Central memory CD8-positive, alpha-beta T cell (primary cell): ENCODE measurements around the gene SLC35A1.
"Not testable (repeated sequence)": the region's sequence is repeated elsewhere in the genome, so short reads cannot be mapped to it uniquely, and the experiment has no call there.

Source experiments
- ATAC-seq: fragments of 150-1000 bp; cut with Tn5 transposase; replicated peaks from 2 replicates; pipeline ENCODE4 v1.10.0; 2022; ENCODE audit warnings: mild to moderate bottlenecking, moderate FRiP score, moderate number of reproducible peaks; ENCODE audit not compliant: poor library complexity, severe bottlenecking; ENCODE audit errors: extremely low read depth
- DNase-seq, 2 donors: peaks; one replicate each; pipeline ENCODE4 v3.0.0; 2021; ENCODE audit warnings: low spot score in 2 of 2
- H3K27ac Mint-ChIP-seq: one replicate; pipeline ENCODE4 v1.8.0; 2022; ENCODE audit warnings: low read depth, mild to moderate bottlenecking, moderate library complexity, mixed read lengths
- H3K27me3 Mint-ChIP-seq: one replicate; pipeline ENCODE4 v1.8.0; 2022; ENCODE audit warnings: mixed read lengths
- H3K36me3 Mint-ChIP-seq: one replicate; pipeline ENCODE4 v1.8.0; 2022; ENCODE audit warnings: mild to moderate bottlenecking, moderate library complexity, mixed read lengths; ENCODE audit not compliant: insufficient read depth
- H3K4me1 Mint-ChIP-seq: one replicate; pipeline ENCODE4 v1.8.0; 2022; ENCODE audit warnings: mixed read lengths
- H3K4me3 Mint-ChIP-seq: one replicate; pipeline ENCODE4 v1.8.0; 2022; ENCODE audit warnings: mild to moderate bottlenecking, moderate library complexity, mixed read lengths
- H3K9me3 Mint-ChIP-seq: one replicate; pipeline ENCODE4 v1.8.0; 2022; ENCODE audit warnings: mixed read lengths

The SLC35A1 gene

GRCh38 chr6:87487555-87487954 is 14.8 kb downstream of the SLC35A1 start:
- no peak overlapping the region for H3K4me3 Mint-ChIP-seq
- peaks cover 20% of the 10 kb centered on the region for H3K4me1 Mint-ChIP-seq
- no peaks in the 10 kb centered on the region for H3K27me3 Mint-ChIP-seq
- peaks cover 4% of the 10 kb centered on the region for H3K36me3 Mint-ChIP-seq
- H3K27ac Mint-ChIP-seq, result no peak overlapping the region
- H3K9me3 Mint-ChIP-seq, result no peaks in the 10 kb centered on the region
- DNase-seq (no peak), ATAC-seq (no peak)

- DNase-seq, H3K27me3 Mint-ChIP-seq, H3K27ac Mint-ChIP-seq, H3K9me3 Mint-ChIP-seq, ATAC-seq, H3K4me3 Mint-ChIP-seq, H3K36me3 Mint-ChIP-seq: not testable (repeated sequence)
- peaks cover 19% of the 10 kb centered on the region for H3K4me1 Mint-ChIP-seq
Observed at GRCh38 chr6:87489326-87489725, 16.6 kb downstream of the SLC35A1 start.

GRCh38 chr6:87494761-87495422 is 22.1 kb downstream of the SLC35A1 start:
- H3K4me3 Mint-ChIP-seq, result no peak overlapping the region
- H3K27ac Mint-ChIP-seq, result no peak overlapping the region
- DNase-seq (no peak), ATAC-seq (no peak)
- no peaks in the 10 kb centered on the region for H3K27me3 Mint-ChIP-seq
- H3K9me3 Mint-ChIP-seq, result no peaks in the 10 kb centered on the region
- peaks cover 4% of the 10 kb centered on the region for H3K36me3 Mint-ChIP-seq
- H3K4me1 Mint-ChIP-seq, result peaks cover 5% of the 10 kb centered on the region

- Mint-ChIP-seq H3K36me3 (peaks cover 4% of the 10 kb centered on the region), H3K4me3 (no peak overlapping the region), H3K27me3 (no peaks in the 10 kb centered on the region), H3K4me1 (peaks cover 2% of the 10 kb centered on the region), H3K27ac (no peak overlapping the region), H3K9me3 (no peaks in the 10 kb centered on the region)
- no peak for ATAC-seq
- no peak for DNase-seq
Observed at GRCh38 chr6:87498048-87498447, 25.3 kb downstream of the SLC35A1 start.

DNA sequence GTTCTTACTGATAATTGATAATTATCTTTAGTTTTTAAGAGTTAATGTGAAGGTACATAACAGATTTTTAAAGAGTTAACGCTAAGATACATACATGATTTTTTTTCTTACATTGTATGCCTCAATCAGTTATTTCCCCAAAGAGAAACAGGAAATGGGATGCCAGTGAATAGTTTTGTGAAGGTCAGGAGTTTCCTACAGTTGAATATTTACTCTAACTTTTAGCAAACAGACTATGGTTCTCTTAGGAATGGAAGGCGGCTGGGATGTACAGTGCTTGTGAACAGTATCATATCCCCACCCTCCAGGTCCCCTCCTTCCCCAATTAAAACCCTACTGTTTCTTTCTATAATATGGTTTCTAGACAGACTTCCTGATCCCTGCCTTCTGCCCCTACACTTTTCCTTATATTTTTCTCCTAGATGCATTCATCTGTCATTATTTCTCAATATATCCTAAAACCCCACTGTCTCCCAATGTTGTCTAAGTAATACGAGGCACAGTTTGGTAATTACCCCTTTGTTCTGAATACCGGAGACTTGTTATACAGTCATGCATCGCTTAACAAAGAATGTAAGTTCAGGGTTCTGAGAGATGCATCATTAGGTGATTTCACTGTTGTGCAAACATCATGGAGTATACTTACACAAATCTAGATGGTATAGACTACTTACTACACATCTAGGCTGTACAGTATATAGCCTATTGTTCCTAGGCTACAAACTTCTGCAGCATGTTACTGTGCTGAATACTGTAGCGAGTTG is 29.2 kb downstream of the SLC35A1 start:
- DNase-seq (no peak), ATAC-seq (no peak)
- no peak overlapping the region for H3K27ac Mint-ChIP-seq
- no peaks in the 10 kb centered on the region for H3K9me3 Mint-ChIP-seq
- no peaks in the 10 kb centered on the region for H3K4me1 Mint-ChIP-seq
- no peaks in the 10 kb centered on the region for H3K27me3 Mint-ChIP-seq
- no peak overlapping the region for H3K4me3 Mint-ChIP-seq
- H3K36me3 Mint-ChIP-seq, result peaks cover 13% of the 10 kb centered on the region

DNA sequence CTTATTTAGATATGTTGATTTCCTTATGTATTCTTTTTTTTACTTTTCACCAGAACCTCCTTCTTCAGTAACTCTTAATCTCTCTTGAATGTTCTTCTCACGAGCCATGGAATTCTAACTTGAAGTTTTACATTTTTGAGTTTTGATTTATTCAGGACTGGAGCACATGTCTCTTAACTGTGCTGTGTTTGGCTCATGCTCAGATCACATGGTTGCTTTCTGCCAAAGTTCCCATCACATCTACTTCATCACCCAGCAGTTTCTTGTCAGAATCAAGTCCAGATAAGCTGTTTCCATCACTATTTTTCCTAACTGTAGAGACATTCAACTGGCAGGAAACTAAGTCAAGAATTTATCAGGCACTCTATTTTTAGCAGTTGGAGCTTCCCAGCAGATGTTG is 31.7 kb downstream of the SLC35A1 start:
- DNase-seq, result no peak

DNA sequence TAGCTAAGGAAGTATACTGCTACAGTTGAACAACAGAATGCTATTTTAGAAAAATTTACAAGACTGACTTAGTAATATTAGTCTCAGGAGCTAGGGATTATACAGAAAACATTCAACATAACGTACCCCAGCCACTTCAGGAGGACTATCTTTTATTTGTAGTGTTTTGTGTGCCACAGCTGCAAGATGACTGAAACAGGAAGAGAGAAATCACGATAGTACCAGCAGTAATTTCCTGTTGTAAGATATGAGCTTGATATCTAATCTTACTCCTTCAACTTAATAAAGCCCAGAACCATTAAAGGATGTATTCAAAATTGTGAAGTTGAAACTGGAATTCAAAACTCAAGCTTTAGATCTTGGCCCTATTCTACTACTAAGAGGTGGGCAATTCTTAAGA is 42.1 kb downstream of the SLC35A1 start:
- DNase-seq, result no peak
- peaks cover 37% of the 10 kb centered on the region for H3K36me3 Mint-ChIP-seq
- no peaks in the 10 kb centered on the region for H3K9me3 Mint-ChIP-seq
- ATAC-seq, result no peak
- no peaks in the 10 kb centered on the region for H3K27me3 Mint-ChIP-seq
- no peak overlapping the region for H3K27ac Mint-ChIP-seq
- no peak overlapping the region for H3K4me3 Mint-ChIP-seq
- no peaks in the 10 kb centered on the region for H3K4me1 Mint-ChIP-seq

More for the DNA sequence above, 31.7 kb downstream of the SLC35A1 start:
- peaks cover 18% of the 10 kb centered on the region for H3K36me3 Mint-ChIP-seq
- no peak overlapping the region for H3K27ac Mint-ChIP-seq
- no peaks in the 10 kb centered on the region for H3K4me1 Mint-ChIP-seq
- H3K9me3 Mint-ChIP-seq, result no peaks in the 10 kb centered on the region
- no peak for ATAC-seq
- no peak overlapping the region for H3K4me3 Mint-ChIP-seq
- H3K27me3 Mint-ChIP-seq, result no peaks in the 10 kb centered on the region

GRCh38 chr6:87518453-87518852 is 45.7 kb downstream of the SLC35A1 start:
- Mint-ChIP-seq H3K27me3 (no peaks in the 10 kb centered on the region), H3K4me3 (no peak overlapping the region), H3K27ac (no peak overlapping the region), H3K4me1 (no peaks in the 10 kb centered on the region), H3K36me3 (peaks cover 30% of the 10 kb centered on the region), H3K9me3 (no peaks in the 10 kb centered on the region)
- ATAC-seq (no peak), DNase-seq (no peak)

GRCh38 chr6:87522686-87523085 is 49.9 kb downstream of the SLC35A1 start:
- no peak overlapping the region for H3K4me3 Mint-ChIP-seq

DNA sequence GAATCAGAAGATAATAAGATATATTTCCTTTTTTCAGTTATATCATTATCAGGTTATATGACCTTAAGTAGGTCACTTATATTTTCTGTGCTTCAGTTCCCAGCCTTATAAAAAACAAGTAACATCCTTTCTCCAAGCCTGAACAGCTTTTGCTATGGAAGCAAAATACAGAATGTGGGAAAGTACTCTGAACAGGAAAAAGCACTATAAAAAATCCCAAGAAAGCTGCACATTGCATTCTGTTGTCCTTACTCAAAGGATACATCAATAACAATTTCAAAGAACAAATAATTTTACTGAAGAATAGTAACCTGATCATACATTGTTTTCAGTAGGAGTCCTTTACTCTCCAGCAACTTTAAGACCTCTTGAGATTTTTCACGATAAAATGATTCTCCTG is 56.4 kb downstream of the SLC35A1 start:
- Mint-ChIP-seq H3K27ac (peak overlapping the region; percentile 7), H3K4me3 (no peak overlapping the region), H3K36me3 (peaks cover 26% of the 10 kb centered on the region), H3K4me1 (peaks cover 26% of the 10 kb centered on the region), H3K9me3 (no peaks in the 10 kb centered on the region), H3K27me3 (no peaks in the 10 kb centered on the region)
- ATAC-seq (no peak), DNase-seq (no peak)

More at GRCh38 chr6:87522686-87523085, 49.9 kb downstream of the SLC35A1 start:
- Mint-ChIP-seq H3K4me1 (peaks cover 7% of the 10 kb centered on the region), H3K27me3 (no peaks in the 10 kb centered on the region), H3K27ac (no peak overlapping the region), H3K36me3 (peaks cover 29% of the 10 kb centered on the region), H3K9me3 (no peaks in the 10 kb centered on the region)
- no peak for ATAC-seq
- no peak for DNase-seq

- H3K9me3 Mint-ChIP-seq, result peaks cover 3% of the 10 kb centered on the region
- H3K4me1 Mint-ChIP-seq, result peaks cover 12% of the 10 kb centered on the region
- H3K4me3 Mint-ChIP-seq, result no peak overlapping the region
- no peak overlapping the region for H3K27ac Mint-ChIP-seq
- no peaks in the 10 kb centered on the region for H3K27me3 Mint-ChIP-seq
- ATAC-seq, result no peak
- DNase-seq, result no peak
- peaks cover 19% of the 10 kb centered on the region for H3K36me3 Mint-ChIP-seq
Observed at GRCh38 chr6:87534377-87535047, 61.7 kb downstream of the SLC35A1 start.

GRCh38 chr6:87538510-87539260 is 65.9 kb downstream of the SLC35A1 start:
- H3K4me3 Mint-ChIP-seq, result no peak overlapping the region
- peaks cover 5% of the 10 kb centered on the region for H3K9me3 Mint-ChIP-seq
- no peak overlapping the region for H3K27ac Mint-ChIP-seq
- peaks cover 27% of the 10 kb centered on the region for H3K36me3 Mint-ChIP-seq
- no peaks in the 10 kb centered on the region for H3K27me3 Mint-ChIP-seq
- DNase-seq (no peak), ATAC-seq (no peak)
- peaks cover 6% of the 10 kb centered on the region for H3K4me1 Mint-ChIP-seq
